ENCODE results near the gene HMCN1.

GRCh38 chr1:186215636-186216035, 481.4 kb downstream of the HMCN1 start:
- TF ChIP-seq CTCF (IDR thresholded peaks at IDR 0.05) = no peak
- TF ChIP-seq POLR2A (IDR thresholded peaks at IDR 0.05) = no peak

Data from adrenal gland (tissue), 5 donors.